ENCODE data around the gene STRN. TPM values are rescaled to one million over a fixed set of nuclear protein-coding genes. Genes with fewer than 3 reads are reported as not detected.

STRN gene
- total RNA-seq, 4 donors from 2014 or later, result 18.2 to 26.4 (median 21.5) TPM

- Histone ChIP-seq H3K4me3 (no peak overlapping the region), H3K27me3 (no peaks in the 10 kb centered on the region), H3K36me3 (peaks cover 0 to 41% (median 0%) of the 10 kb centered on the region in 3 donors), H3K27ac (no peak overlapping the region), H3K9me3 (peaks cover 0 to 13% (median 0%) of the 10 kb centered on the region in 4 donors), H3K4me1 (no peaks in the 10 kb centered on the region)
- TF ChIP-seq POLR2A (IDR thresholded peaks at IDR 0.05) (no peak), CTCF (IDR thresholded peaks at IDR 0.05) (no peak), EP300 (IDR thresholded peaks at IDR 0.05) (no peak)
- DNase-seq (ENCODE audit: low spot score in 2 of 2), result no peak
- WGBS, 2 donors, result 87 to 91% methylated on average over 11 of the region's 11 CpGs
Observed at GRCh38 chr2:36800381-36800780, 166.0 kb downstream of the STRN start.

- WGBS, 2 donors, result 83 to 86% methylated on average over 3 of the region's 3 CpGs
- Histone ChIP-seq H3K4me1 (no peaks in the 10 kb centered on the region), H3K4me3 (no peak overlapping the region), H3K36me3 (peaks cover 0 to 35% (median 0%) of the 10 kb centered on the region in 3 donors), H3K27ac (no peak overlapping the region), H3K9me3 (peaks cover 0 to 13% (median 0%) of the 10 kb centered on the region in 4 donors), H3K27me3 (no peaks in the 10 kb centered on the region)
- TF ChIP-seq POLR2A (IDR thresholded peaks at IDR 0.05), result no peak
- no peak for TF ChIP-seq CTCF (IDR thresholded peaks at IDR 0.05)
- no peak for TF ChIP-seq EP300 (IDR thresholded peaks at IDR 0.05)
- no peak for DNase-seq (ENCODE audit: low spot score in 2 of 2)
Observed at GRCh38 chr2:36798724-36799123, 167.6 kb downstream of the STRN start.

GRCh38 chr2:36797324-36798070, 168.8 kb downstream of the STRN start:
- H3K36me3 ChIP-seq, result peaks cover 0 to 22% (median 0%) of the 10 kb centered on the region in 3 donors
- no peaks in the 10 kb centered on the region for H3K4me1 ChIP-seq
- WGBS, 2 donors, result 64 to 67% methylated on average over 6 of the region's 6 CpGs
- DNase-seq (ENCODE audit: low spot score in 2 of 2), result no peak
- H3K9me3 ChIP-seq, result peaks cover 0 to 4% (median 0%) of the 10 kb centered on the region in 4 donors
- no peak overlapping the region for H3K27ac ChIP-seq
- H3K4me3 ChIP-seq, result no peak overlapping the region
- H3K27me3 ChIP-seq, result no peaks in the 10 kb centered on the region
- TF ChIP-seq POLR2A (IDR thresholded peaks at IDR 0.05) (no peak), EP300 (IDR thresholded peaks at IDR 0.05) (no peak), CTCF (IDR thresholded peaks at IDR 0.05) (no peak)

Small RNA genes lying within 50 kb of the gene (small RNA-seq; reads per million reads assigned to genes)
- gene RNU6-577P, result not detected

Other genes starting within 250 kb of the STRN start
- gene HEATR5B, start 117.8 kb upstream of the STRN start, total RNA-seq, result 10 to 100 TPM; 26.7 to 45.8 (median 35.9) TPM
- gene GPATCH11, start 118.0 kb upstream of the STRN start, total RNA-seq, result 10 to 100 TPM in 3 of 4 donors, 1 to 10 TPM in 1; 9.8 to 17.0 (median 11.9) TPM
- gene EIF2AK2, start 190.4 kb upstream of the STRN start, total RNA-seq, result 10 to 100 TPM; 21.6 to 36.0 (median 25.7) TPM
- gene SULT6B1, start 222.1 kb upstream of the STRN start, total RNA-seq, result not detected
- 10 to 100 TPM; 18.0 to 28.2 (median 21.8) TPM for gene CEBPZOS, start 230.0 kb upstream of the STRN start, total RNA-seq